PC-3 (cell line): ENCODE results near the gene MGAT5. TPM values are rescaled to one million over a fixed set of nuclear protein-coding genes. Genes with fewer than 3 reads are reported as not detected.

Source experiments
- ATAC-seq: fragments of 200-7000 bp; cut with Tn5 transposase; 2 replicates; pipeline ENCODE4 v1.9.1; 2020; ENCODE audit warnings: mild to moderate bottlenecking, moderate library complexity
- BruUV-seq: library from RNA; stranded (reverse); fragments of 400-500 nt; replicated peaks from 2 replicates; lab custom pipeline; 2021; lab: Mats Ljungman, UMichigan
- CTCF ChIA-PET: fragments of 300-600 bp; sonication (Branson Sonifier 250); formaldehyde crosslinking; loops from one replicate; lab custom pipeline; 2022; ENCODE audit warnings: antibody characterized with exemption; lab: Charles Lee
- POLR2A ChIA-PET: fragments of 300-600 bp; sonication (Branson Sonifier 250); formaldehyde crosslinking; loops from one replicate; lab custom pipeline; 2022; ENCODE audit warnings: antibody characterized with exemption; ENCODE audit not compliant: unreplicated experiment; lab: Charles Lee
- DNase-seq: peaks from one replicate; pipeline ENCODE4 v3.0.0-alpha.2; 2015
- H2AFZ ChIP-seq: fragments of 300-600 bp; sonication (generic); 2 replicates; pipeline ENCODE4 v1.6.0; 2016; ENCODE audit warnings: antibody characterized with exemption, low read length
- H3F3A ChIP-seq: fragments of 300-600 bp; sonication (generic); one replicate; pipeline ENCODE4 v1.6.0; 2017; ENCODE audit warnings: antibody characterized with exemption, low read length, control low read depth, mild to moderate bottlenecking; ENCODE audit not compliant: unreplicated experiment
- H3K27ac ChIP-seq: fragments of 300-600 bp; sonication (generic); 2 replicates; pipeline ENCODE4 v1.5.1; 2016; ENCODE audit warnings: mild to moderate bottlenecking, low read length
- H3K27me3 ChIP-seq: fragments of 300-600 bp; sonication (generic); 2 replicates; pipeline ENCODE4 v1.6.1; 2016; ENCODE audit warnings: low read length, mixed read lengths
- H3K36me3 ChIP-seq: fragments of 300-600 bp; sonication (generic); 2 replicates; pipeline ENCODE4 v1.6.1; 2016; ENCODE audit warnings: low read depth, mixed run types, low read length, mixed read lengths
- H3K4me1 ChIP-seq: fragments of 300-600 bp; sonication (generic); 2 replicates; pipeline ENCODE4 v1.5.1; 2016; ENCODE audit warnings: low read length; ENCODE audit not compliant: insufficient read depth
- H3K4me2 ChIP-seq: fragments of 300-600 bp; sonication (generic); 2 replicates; pipeline ENCODE4 v1.6.0; 2016; ENCODE audit warnings: low read length
- H3K4me3 ChIP-seq: fragments of 300-600 bp; sonication (generic); 2 replicates; pipeline ENCODE4 v1.5.1; 2016; ENCODE audit warnings: mild to moderate bottlenecking, low read length, mixed read lengths
- H3K79me2 ChIP-seq: fragments of 300-600 bp; sonication (generic); 2 replicates; pipeline ENCODE4 v1.6.1; 2017; ENCODE audit warnings: low read length, mixed read lengths
- H3K9ac ChIP-seq: fragments of 300-600 bp; sonication (generic); 2 replicates; pipeline ENCODE4 v1.6.0; 2016; ENCODE audit warnings: mild to moderate bottlenecking, low read length
- H3K9me2 ChIP-seq: fragments of 300-600 bp; sonication (generic); replicated peaks from 2 replicates; pipeline ENCODE4 v1.6.1; 2016; ENCODE audit warnings: mixed run types, low read length, mixed read lengths
- H3K9me3 ChIP-seq: fragments of 300-600 bp; sonication (generic); 2 replicates; pipeline ENCODE4 v1.6.1; 2016; ENCODE audit warnings: low read length, mixed read lengths
- H4K20me1 ChIP-seq: fragments of 300-600 bp; sonication (generic); 2 replicates; pipeline ENCODE4 v1.6.1; 2016; ENCODE audit warnings: low read length, mixed read lengths
- CTCF ChIP-seq: fragments of 300-600 bp; sonication (generic); conservative IDR thresholded peaks from 2 replicates; pipeline ENCODE4 v1.5.1; 2017; ENCODE audit warnings: antibody characterized with exemption, low read depth, mild to moderate bottlenecking, low read length
- EZH2 ChIP-seq: fragments of 300-600 bp; sonication (generic); IDR thresholded peaks from one replicate; pipeline ENCODE4 v1.6.1; 2017; ENCODE audit warnings: antibody characterized with exemption, mild to moderate bottlenecking, low read length; ENCODE audit not compliant: unreplicated experiment
- EZH2phosphoT487 ChIP-seq: fragments of 300-600 bp; sonication (generic); IDR thresholded peaks from 2 replicates; pipeline ENCODE4 v1.6.1; 2018; ENCODE audit warnings: mild to moderate bottlenecking, antibody characterized with exemption, low read length, borderline replicate concordance
- intact Hi-C: fragments of 100-400 bp; cut with micrococcal nuclease; formaldehyde crosslinking; loops from 2 replicates; pipeline ENCODE4 v1.9.0; 2023
- total RNA-seq: library from RNA; depleted of rRNA; stranded (reverse); fragments of >200 nt; gene quantifications from 2 replicates; pipeline ENCODE4 v1.2.3, GENCODE V29; 2014

The MGAT5 gene
- total RNA-seq, 1 experiment from 2014 or later, result 33.8 TPM

- BruUV-seq, result no TSS peak
- POLR2A ChIA-PET, result no interaction called here
Observed at GRCh38 chr2:134362740-134363139, 108.9 kb downstream of the MGAT5 start.

GRCh38 chr2:134365356-134365755 is 111.5 kb downstream of the MGAT5 start:
- Histone ChIP-seq H3K9ac (no peak overlapping the region), H3K27ac (no peak overlapping the region), H3K9me2 (no peaks in the 10 kb centered on the region), H3K36me3 (no peaks in the 10 kb centered on the region), H3K4me1 (peaks cover 15% of the 10 kb centered on the region), H3K4me2 (no peak overlapping the region), H3K27me3 (no peaks in the 10 kb centered on the region), H3K9me3 (no peaks in the 10 kb centered on the region), H3K79me2 (no peaks in the 10 kb centered on the region), H2AFZ (no peak overlapping the region), H3F3A (no peaks in the 10 kb centered on the region), H4K20me1 (no peaks in the 10 kb centered on the region), H3K4me3 (no peak overlapping the region)
- CTCF ChIA-PET, result no interaction called here
- POLR2A ChIA-PET, result no interaction called here
- BruUV-seq, result no TSS peak
- ATAC-seq (no peak), DNase-seq (peak; percentile 34)
- intact Hi-C loops, result no loop called here
- TF ChIP-seq CTCF, result peak; percentile 39; the same call in 1 of the 2 replicates
- no peak for TF ChIP-seq EZH2
- no peak for TF ChIP-seq EZH2phosphoT487

More at GRCh38 chr2:134362740-134363139, 108.9 kb downstream of the MGAT5 start:
- H3K36me3 ChIP-seq, result no peaks in the 10 kb centered on the region
- H3K4me3 ChIP-seq, result no peak overlapping the region
- H3K4me2 ChIP-seq, result no peak overlapping the region
- no peaks in the 10 kb centered on the region for H3K9me3 ChIP-seq
- no peaks in the 10 kb centered on the region for H3K9me2 ChIP-seq
- no peak overlapping the region for H2AFZ ChIP-seq
- TF ChIP-seq CTCF (no peak), EZH2phosphoT487 (no peak), EZH2 (no peak)
- CTCF ChIA-PET, result no interaction called here
- H3K9ac ChIP-seq, result no peak overlapping the region
- H3K79me2 ChIP-seq, result no peaks in the 10 kb centered on the region
- DNase-seq (no peak), ATAC-seq (no peak)
- no peaks in the 10 kb centered on the region for H3K27me3 ChIP-seq
- no peak overlapping the region for H3K27ac ChIP-seq
- peaks cover 33% of the 10 kb centered on the region for H3K4me1 ChIP-seq
- H3F3A ChIP-seq, result no peaks in the 10 kb centered on the region
- no peaks in the 10 kb centered on the region for H4K20me1 ChIP-seq
- intact Hi-C loops, result no loop called here

- H3K9me3 ChIP-seq, result no peaks in the 10 kb centered on the region
- no peaks in the 10 kb centered on the region for H3K27me3 ChIP-seq
- TF ChIP-seq EZH2phosphoT487 (no peak), EZH2 (no peak)
- no peak for DNase-seq
- H3K9ac ChIP-seq, result no peak overlapping the region
- H3K4me1 ChIP-seq, result peaks cover 6% of the 10 kb centered on the region
- ATAC-seq, result no peak
- H2AFZ ChIP-seq, result no peak overlapping the region
- H3K4me2 ChIP-seq, result no peak overlapping the region
- CTCF ChIA-PET, result no interaction called here
- no peak overlapping the region for H3K4me3 ChIP-seq
- no TSS peak for BruUV-seq
- no peak overlapping the region for H3K27ac ChIP-seq
- H3F3A ChIP-seq, result no peaks in the 10 kb centered on the region
- POLR2A ChIA-PET, result no interaction called here
- no peaks in the 10 kb centered on the region for H3K79me2 ChIP-seq
- no peaks in the 10 kb centered on the region for H3K36me3 ChIP-seq
- intact Hi-C loops, result no loop called here
- H4K20me1 ChIP-seq, result no peaks in the 10 kb centered on the region
- no peaks in the 10 kb centered on the region for H3K9me2 ChIP-seq
Observed at GRCh38 chr2:134366359-134366758, 112.5 kb downstream of the MGAT5 start.
